ENCODE data around the gene ZNF236. TPM values are rescaled to one million over a fixed set of nuclear protein-coding genes. Genes with fewer than 3 reads are reported as not detected.

Gene ZNF236
- total and polyA plus RNA-seq, 2 of the 13 experiments (the other 11 are each of a cell fraction or from before 2014, with no cell fraction given) = 3.0 to 7.2 TPM

- POLR2A ChIA-PET = no interaction called here
- peaks cover 10 to 44% of the 10 kb centered on the region in 2 experiments; a peak in 4 of 5 replicates for H3K36me3 ChIP-seq (replicated peaks in 1 of 2; ENCODE audit: control insufficient read depth in 1 of 2, insufficient read depth in 2 of 2, low read length in 2 of 2)
- in situ Hi-C loops (cut with HindIII; ENCODE audit: extremely low pct_ligation_motif_present, low pct_unique_long_range_greater_than_20kb) = no loop called here
- H3K9me3 ChIP-seq (ENCODE audit: low read length) = no peaks in the 10 kb centered on the region
- H2AFZ ChIP-seq (ENCODE audit: low read length) = no peak overlapping the region
- no peak overlapping the region for H3K4me2 ChIP-seq (ENCODE audit: low read depth, low read length)
- CTCF ChIA-PET (ENCODE audit: low intra/inter-chr PET ratio, low total read pairs) = no interaction called here
- H3K4me3 ChIP-seq (replicated peaks in 1 of 3; ENCODE audit: insufficient read depth in 1 of 3, low read depth in 2 of 3, low read length in 3 of 3) = no peak overlapping the region
- no peak overlapping the region for H3K9ac ChIP-seq (ENCODE audit: insufficient read depth, low read depth, low read length)
- H3K4me1 ChIP-seq (ENCODE audit: insufficient read depth, low read length) = no peaks in the 10 kb centered on the region
- FAIRE-seq (no peak), ATAC-seq (no peak), DNase-seq (ENCODE audit: low spot score) (no peak)
- no TSS peak for BruUV-seq (replicated peaks)
- no peaks in the 10 kb centered on the region for H4K20me1 ChIP-seq (ENCODE audit: insufficient read depth, low read length)
- TF ChIP-seq ZNF7 (CRISPR knock-in tag; IDR thresholded peaks at IDR 0.05) (no peak), SOX5 (CRISPR knock-in tag; IDR thresholded peaks at IDR 0.05; ENCODE audit: borderline replicate concordance) (no peak), ZNF260 (CRISPR knock-in tag; IDR thresholded peaks at IDR 0.05; ENCODE audit: borderline replicate concordance, low read depth) (no peak), MIXL1 (CRISPR knock-in tag; IDR thresholded peaks at IDR 0.05) (no peak), SRY (CRISPR knock-in tag; IDR thresholded peaks at IDR 0.05) (no peak), ZNF512 (CRISPR knock-in tag; IDR thresholded peaks at IDR 0.05) (no peak), ZNF557 (CRISPR knock-in tag; IDR thresholded peaks at IDR 0.05) (no peak), HNRNPK (IDR thresholded peaks at IDR 0.05; ENCODE audit: low read depth, low read length, poor library complexity, severe bottlenecking) (no peak), TOPORS (CRISPR knock-in tag; IDR thresholded peaks at IDR 0.05) (no peak), ZFP36L2 (CRISPR knock-in tag; IDR thresholded peaks at IDR 0.05) (no peak)
- H3K27me3 ChIP-seq (ENCODE audit: control insufficient read depth in 1 of 2, insufficient read depth in 2 of 2, low read length in 2 of 2) = no peaks in the 10 kb centered on the region
- H3K27ac ChIP-seq (ENCODE audit: extremely low read length, insufficient read depth, low read length) = no peak overlapping the region
- intact Hi-C loops (cut with micrococcal nuclease; ENCODE audit: unreplicated experiment) = no loop called here
- H3K79me2 ChIP-seq (ENCODE audit: insufficient read depth, low read length) = no peaks in the 10 kb centered on the region
- WGBS (ENCODE audit: low lambda C conversion rate) = 100% methylated on average over 5 of the region's 5 CpGs
These were observed 62.6 kb downstream of the ZNF236 start for GRCh38 chr18:76885001-76885400.
